Spleen (tissue), 7 donors: ENCODE results near the gene MCC.

ENCODE experiments used
- POLR2A ChIP-seq, 3 donors: fragments of 450-650 bp; IDR thresholded peaks; one replicate each; pipeline ENCODE4 v1.5.1; 2017; ENCODE audit warnings: antibody characterized with exemption in 3 of 3, mild to moderate bottlenecking in 1 of 3
- TF ChIP-seq, protein P1 (sequence below), 11 experiments: fragments of 200-600 bp in 7 of 11; fragments of 450-650 bp in 4 of 11; sonication (generic) in 4 of 11; IDR thresholded peaks in 8 of 11; conservative IDR thresholded peaks in 3 of 11; 1 replicate in 7 of 11; 2 replicates in 4 of 11; pipeline versions ENCODE4 v1.4.0 to v1.8.0; 2016 to 2021; ENCODE audit warnings: antibody characterized with exemption in 11 of 11, inconsistent platforms in 4 of 11, mild to moderate bottlenecking in 1 of 11
- donor health status: DM: no; HTN: no; CAD: no; lungs with moderate emphysema.
- donor health status: DM: no; HTN: no; CAD: no.
- donor health status: DM: no; HTN: no; CAD: no.

GRCh38 chr5:113282472-113282871 lies 205.8 kb downstream of the MCC start:
- TF ChIP-seq, protein P1, sequence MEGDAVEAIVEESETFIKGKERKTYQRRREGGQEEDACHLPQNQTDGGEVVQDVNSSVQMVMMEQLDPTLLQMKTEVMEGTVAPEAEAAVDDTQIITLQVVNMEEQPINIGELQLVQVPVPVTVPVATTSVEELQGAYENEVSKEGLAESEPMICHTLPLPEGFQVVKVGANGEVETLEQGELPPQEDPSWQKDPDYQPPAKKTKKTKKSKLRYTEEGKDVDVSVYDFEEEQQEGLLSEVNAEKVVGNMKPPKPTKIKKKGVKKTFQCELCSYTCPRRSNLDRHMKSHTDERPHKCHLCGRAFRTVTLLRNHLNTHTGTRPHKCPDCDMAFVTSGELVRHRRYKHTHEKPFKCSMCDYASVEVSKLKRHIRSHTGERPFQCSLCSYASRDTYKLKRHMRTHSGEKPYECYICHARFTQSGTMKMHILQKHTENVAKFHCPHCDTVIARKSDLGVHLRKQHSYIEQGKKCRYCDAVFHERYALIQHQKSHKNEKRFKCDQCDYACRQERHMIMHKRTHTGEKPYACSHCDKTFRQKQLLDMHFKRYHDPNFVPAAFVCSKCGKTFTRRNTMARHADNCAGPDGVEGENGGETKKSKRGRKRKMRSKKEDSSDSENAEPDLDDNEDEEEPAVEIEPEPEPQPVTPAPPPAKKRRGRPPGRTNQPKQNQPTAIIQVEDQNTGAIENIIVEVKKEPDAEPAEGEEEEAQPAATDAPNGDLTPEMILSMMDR (IDR thresholded peaks at IDR 0.05 in 8 of 11, conservative IDR thresholded peaks at IDR 0.05 in 3 of 11) = no peak
- no peak for TF ChIP-seq POLR2A (IDR thresholded peaks at IDR 0.05)
